ENCODE results near the gene AHDC1.
"Not testable (repeated sequence)": the region's sequence is repeated elsewhere in the genome, so short reads cannot be mapped to it uniquely, and the experiment has no call there.

DNA sequence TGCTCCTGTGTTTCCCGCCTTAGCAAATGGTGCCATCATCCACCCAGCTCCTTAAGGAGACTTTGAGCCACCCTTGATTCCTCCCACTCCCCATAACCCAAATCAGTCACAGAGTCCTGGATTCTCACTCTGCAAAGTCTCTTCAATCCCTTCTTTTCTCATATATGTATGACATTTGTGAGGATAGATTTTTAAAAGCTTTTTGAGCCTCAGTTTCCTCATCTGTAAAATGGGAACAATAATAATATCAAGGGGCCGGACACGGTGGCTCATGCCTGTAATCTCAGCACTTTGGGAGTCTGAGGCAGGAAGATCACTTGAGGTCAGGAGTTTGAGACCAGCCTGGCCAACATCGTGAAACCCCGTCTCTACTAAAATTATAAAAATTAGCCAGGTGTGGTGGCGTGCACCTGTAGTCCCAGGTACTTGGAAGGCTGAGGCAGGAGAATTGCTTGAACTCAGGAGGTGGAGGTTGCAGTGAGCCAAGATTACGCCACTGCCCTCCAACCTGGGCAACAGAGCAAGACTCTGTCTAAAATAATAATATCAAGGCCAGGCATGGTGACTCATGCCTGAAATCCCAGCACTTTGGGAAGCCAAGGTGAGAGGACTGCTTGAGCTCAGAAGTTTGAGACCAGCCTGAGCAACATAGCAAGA is 16.0 kb upstream of the AHDC1 start:
- TF ChIP-seq, protein P1, sequence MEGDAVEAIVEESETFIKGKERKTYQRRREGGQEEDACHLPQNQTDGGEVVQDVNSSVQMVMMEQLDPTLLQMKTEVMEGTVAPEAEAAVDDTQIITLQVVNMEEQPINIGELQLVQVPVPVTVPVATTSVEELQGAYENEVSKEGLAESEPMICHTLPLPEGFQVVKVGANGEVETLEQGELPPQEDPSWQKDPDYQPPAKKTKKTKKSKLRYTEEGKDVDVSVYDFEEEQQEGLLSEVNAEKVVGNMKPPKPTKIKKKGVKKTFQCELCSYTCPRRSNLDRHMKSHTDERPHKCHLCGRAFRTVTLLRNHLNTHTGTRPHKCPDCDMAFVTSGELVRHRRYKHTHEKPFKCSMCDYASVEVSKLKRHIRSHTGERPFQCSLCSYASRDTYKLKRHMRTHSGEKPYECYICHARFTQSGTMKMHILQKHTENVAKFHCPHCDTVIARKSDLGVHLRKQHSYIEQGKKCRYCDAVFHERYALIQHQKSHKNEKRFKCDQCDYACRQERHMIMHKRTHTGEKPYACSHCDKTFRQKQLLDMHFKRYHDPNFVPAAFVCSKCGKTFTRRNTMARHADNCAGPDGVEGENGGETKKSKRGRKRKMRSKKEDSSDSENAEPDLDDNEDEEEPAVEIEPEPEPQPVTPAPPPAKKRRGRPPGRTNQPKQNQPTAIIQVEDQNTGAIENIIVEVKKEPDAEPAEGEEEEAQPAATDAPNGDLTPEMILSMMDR (IDR thresholded peaks at IDR 0.05; ENCODE audit: low read depth, low read length, poor library complexity, severe bottlenecking) = not testable (repeated sequence)
- TF ChIP-seq EZH2phosphoT487 (IDR thresholded peaks at IDR 0.05; ENCODE audit: borderline replicate concordance, low read length) = not testable (repeated sequence)
